ENCODE measurements around the gene ADAMTS19.

ADAMTS19 gene

DNA sequence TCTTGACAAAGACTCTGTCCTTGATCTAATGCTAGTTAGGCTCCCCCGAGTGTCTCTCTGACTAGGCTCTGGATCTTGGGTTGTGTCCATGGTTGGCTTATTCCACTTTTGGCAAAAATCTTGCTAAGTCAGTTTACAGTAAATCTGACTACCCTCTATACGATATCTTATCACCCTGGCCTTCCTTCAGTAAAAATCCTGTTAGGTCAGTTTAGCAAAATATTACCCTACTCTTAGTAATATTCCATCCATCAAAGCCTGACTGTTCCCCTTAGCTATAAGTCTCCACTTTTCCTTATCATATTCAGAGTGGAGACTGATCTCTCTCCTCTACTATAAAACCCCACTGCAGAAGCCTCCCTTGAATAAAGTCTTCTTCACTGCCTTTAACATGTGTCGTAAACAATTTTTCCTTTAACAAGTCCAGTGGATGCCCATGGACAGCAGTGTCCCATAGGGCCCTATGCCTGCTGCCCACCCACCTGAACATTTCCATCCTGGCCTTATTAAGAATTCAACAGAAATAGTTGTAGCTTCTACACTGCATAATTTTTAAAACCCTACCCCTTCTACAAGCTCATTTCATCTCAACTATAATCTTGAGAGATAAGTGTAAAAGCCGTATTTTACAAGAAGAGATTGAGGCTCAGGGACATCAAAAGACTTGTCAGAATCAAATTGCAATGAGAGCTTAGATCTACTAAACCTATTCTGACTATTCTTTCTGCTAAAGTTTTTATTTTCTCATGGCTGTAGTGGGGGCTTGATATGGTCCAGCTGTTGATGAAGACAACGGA lies 310.1 kb downstream of the ADAMTS19 start:
- no peak for DNase-seq

DNA sequence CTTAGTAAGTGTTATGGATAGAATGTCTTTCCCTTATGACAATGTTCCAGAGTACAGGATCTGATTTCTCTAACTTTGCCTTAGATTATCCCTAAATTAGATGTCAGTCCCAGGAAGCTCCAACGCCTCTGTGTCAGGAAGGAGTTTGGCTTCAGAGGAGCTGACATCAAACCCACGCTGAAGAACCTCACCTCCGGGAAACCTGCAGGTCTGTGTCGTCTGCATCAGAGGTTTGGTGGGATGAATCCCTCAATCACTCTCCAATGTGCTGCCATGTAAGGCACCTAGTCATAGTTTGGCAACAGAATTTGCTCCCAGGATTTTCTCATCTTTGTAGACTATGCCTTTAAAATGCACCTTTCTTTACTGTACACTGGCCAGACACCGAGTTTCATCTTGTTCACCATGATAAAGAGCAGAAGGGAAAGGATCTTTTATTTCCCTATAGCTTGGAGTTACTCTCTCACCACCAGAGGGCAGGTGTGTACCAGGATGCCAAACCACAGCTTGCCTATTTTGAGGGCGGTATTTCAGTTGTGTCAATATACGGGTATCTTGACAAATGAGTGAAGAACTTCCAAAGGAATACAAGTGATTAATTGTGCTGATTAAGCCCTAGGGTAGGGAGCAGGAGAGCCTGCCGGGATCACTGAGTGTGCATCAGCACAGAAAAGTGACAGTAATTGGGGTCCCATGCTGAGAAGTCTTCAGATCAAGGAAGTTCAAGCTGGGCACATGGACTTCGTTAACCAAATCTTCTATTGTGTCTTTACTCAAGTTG lies 311.1 kb downstream of the ADAMTS19 start:
- no peak for DNase-seq

DNA sequence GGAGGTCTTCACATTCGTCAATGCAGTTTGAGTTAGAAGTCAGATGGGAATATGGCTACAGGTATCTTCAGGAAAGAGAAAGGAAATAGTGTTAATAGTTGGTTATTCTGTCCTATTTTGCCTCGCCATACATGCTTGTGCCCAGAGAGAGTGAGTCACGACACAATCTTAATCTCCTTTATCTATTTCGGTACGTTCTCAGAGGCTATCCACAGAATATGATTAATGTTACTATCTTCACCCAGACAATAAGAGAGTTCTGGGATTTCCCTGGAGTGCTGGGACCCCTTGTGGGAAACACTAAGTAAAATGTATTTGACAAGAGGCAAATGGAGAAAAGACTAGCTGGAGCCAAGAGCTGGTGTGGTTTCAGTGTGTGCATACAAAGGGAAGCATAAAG lies 313.3 kb downstream of the ADAMTS19 start:
- DNase-seq: no peak

DNA sequence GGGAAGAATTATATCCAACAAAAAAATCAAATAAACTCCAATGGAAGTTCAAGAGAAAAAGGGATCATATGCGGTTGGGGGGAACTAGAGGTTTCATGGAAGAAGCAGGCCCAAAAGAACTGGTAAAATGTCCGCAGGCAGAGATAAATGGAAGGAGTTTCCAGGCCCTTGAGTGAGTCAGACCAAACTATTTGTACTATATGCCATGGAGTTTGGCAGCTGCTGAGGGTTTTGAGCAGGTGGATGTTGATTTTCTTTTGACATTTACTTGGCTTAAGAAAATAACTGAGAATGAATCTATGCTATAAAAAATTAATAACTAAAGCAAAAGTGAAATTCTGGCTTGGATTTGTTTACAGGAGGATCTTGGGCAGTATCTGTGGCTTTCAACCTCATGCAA lies 321.5 kb downstream of the ADAMTS19 start:
- no peak for DNase-seq
